Tongue (tissue), 2 donors: Measurements from ENCODE around the gene PALB2. TPM values are rescaled to one million over a fixed set of nuclear protein-coding genes. Genes with fewer than 3 reads are reported as not detected.
"Not testable (repeated sequence)": the region's sequence is repeated elsewhere in the genome, so short reads cannot be mapped to it uniquely, and the experiment has no call there.

Source experiments
- DNase-seq: peaks from one replicate; pipeline ENCODE4 v3.0.0-alpha.2; 2015
- total RNA-seq: library from RNA; depleted of rRNA; stranded (reverse); fragments of >200 nt; gene quantifications from one replicate; pipeline ENCODE4 v1.2.3, GENCODE V29; 2014

PALB2 gene
- total RNA-seq, 1 donor from 2014 or later: 8.4 TPM

GRCh38 chr16:23642246-23642774 is 1.2 kb upstream of the PALB2 start:
- DNase-seq: no peak

- DNase-seq: no peak
Measured at GRCh38 chr16:23640615-23640930, 537 bp downstream of the PALB2 start.

GRCh38 chr16:23635958-23636357 is 5.2 kb downstream of the PALB2 start:
- no peak for DNase-seq

- no peak for DNase-seq
Measured at GRCh38 chr16:23634461-23635036, 6.6 kb downstream of the PALB2 start.

GRCh38 chr16:23631874-23632273 is 9.2 kb downstream of the PALB2 start:
- not testable (repeated sequence) for DNase-seq

GRCh38 chr16:23629516-23629915 is 11.6 kb downstream of the PALB2 start:
- DNase-seq: no peak

GRCh38 chr16:23624092-23624491 is 17.0 kb downstream of the PALB2 start:
- DNase-seq: no peak

GRCh38 chr16:23615805-23616204 is 25.3 kb downstream of the PALB2 start:
- no peak for DNase-seq

- no peak for DNase-seq
Measured at GRCh38 chr16:23611936-23612335, 29.2 kb downstream of the PALB2 start.

GRCh38 chr16:23610905-23611304 is 30.2 kb downstream of the PALB2 start:
- not testable (repeated sequence) for DNase-seq

GRCh38 chr16:23609929-23610328 is 31.2 kb downstream of the PALB2 start:
- no peak for DNase-seq

- no peak for DNase-seq
Measured at GRCh38 chr16:23608194-23608593, 32.9 kb downstream of the PALB2 start.

GRCh38 chr16:23607726-23608125 is 33.4 kb downstream of the PALB2 start:
- DNase-seq: no peak

- DNase-seq: peak; percentile 21
Measured at GRCh38 chr16:23597003-23597756, 43.9 kb downstream of the PALB2 start.

- peak; percentile 95 for DNase-seq
Measured at GRCh38 chr16:23595951-23596720, 45.0 kb downstream of the PALB2 start, which contains the start of gene NDUFAB1. NDUFAB1 (minus strand) TSS chr16:23596316; CDS start chr16:23596290, 26 bp downstream.

GRCh38 chr16:23595246-23595950 is 45.7 kb downstream of the PALB2 start:
- DNase-seq: no peak

GRCh38 chr16:23594186-23594585 is 46.9 kb downstream of the PALB2 start:
- DNase-seq: no peak

- no peak for DNase-seq
Measured at GRCh38 chr16:23590181-23590580, 50.9 kb downstream of the PALB2 start.

- DNase-seq: no peak
Measured at GRCh38 chr16:23587726-23588125, 53.4 kb downstream of the PALB2 start.

- no peak for DNase-seq
Measured at GRCh38 chr16:23584186-23585076, 56.7 kb downstream of the PALB2 start.

- DNase-seq: not testable (repeated sequence)
Measured at GRCh38 chr16:23583271-23583670, 57.8 kb downstream of the PALB2 start.
